Cardiac fibroblast (primary cell): ENCODE data around the gene RCAN2.

Experiments
- DNase-seq, 2 donors: peaks; one replicate each; pipeline versions ENCODE4 v3.0.0 to v3.0.0-alpha.2; 2010; ENCODE audit warnings: low read depth in 2 of 2
- H3K4me3 ChIP-seq, 2 donors: replicated peaks in 1 of 2; 1 replicate in 1 of 2; 2 replicates in 1 of 2; pipeline ENCODE4 v1.5.1; 2011; ENCODE audit warnings: low read depth in 2 of 2, low read length in 2 of 2, mild to moderate bottlenecking in 2 of 2, moderate library complexity in 1 of 2
- TF ChIP-seq, protein P1 (sequence below): IDR thresholded peaks from one replicate; pipeline ENCODE4 v1.5.1; 2011; ENCODE audit warnings: low read depth, mild to moderate bottlenecking, low read length, inconsistent platforms

RCAN2 gene

DNA sequence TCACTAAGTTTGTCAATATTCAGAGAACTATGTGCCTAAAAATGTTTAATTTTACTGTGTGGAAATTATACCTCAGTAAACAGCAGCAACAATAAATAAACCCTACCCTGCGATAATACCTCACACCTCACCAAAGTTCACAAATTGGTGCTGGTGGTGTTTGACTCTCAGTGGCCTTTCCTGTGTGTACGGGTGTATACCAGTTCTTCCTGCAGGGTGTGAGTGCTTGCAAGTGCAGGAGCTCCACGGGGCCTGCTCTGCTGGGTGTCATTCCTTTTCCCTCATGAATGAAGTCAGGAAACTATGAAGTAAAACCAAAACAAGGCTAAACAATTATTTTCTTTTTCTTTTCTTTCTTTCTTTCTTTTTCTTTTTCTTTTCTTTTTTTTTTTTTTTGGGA is 316.3 kb downstream of the RCAN2 start:
- no peak overlapping the region for H3K4me3 ChIP-seq
- DNase-seq: no peak
- TF ChIP-seq, protein P1, sequence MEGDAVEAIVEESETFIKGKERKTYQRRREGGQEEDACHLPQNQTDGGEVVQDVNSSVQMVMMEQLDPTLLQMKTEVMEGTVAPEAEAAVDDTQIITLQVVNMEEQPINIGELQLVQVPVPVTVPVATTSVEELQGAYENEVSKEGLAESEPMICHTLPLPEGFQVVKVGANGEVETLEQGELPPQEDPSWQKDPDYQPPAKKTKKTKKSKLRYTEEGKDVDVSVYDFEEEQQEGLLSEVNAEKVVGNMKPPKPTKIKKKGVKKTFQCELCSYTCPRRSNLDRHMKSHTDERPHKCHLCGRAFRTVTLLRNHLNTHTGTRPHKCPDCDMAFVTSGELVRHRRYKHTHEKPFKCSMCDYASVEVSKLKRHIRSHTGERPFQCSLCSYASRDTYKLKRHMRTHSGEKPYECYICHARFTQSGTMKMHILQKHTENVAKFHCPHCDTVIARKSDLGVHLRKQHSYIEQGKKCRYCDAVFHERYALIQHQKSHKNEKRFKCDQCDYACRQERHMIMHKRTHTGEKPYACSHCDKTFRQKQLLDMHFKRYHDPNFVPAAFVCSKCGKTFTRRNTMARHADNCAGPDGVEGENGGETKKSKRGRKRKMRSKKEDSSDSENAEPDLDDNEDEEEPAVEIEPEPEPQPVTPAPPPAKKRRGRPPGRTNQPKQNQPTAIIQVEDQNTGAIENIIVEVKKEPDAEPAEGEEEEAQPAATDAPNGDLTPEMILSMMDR: no peak

DNA sequence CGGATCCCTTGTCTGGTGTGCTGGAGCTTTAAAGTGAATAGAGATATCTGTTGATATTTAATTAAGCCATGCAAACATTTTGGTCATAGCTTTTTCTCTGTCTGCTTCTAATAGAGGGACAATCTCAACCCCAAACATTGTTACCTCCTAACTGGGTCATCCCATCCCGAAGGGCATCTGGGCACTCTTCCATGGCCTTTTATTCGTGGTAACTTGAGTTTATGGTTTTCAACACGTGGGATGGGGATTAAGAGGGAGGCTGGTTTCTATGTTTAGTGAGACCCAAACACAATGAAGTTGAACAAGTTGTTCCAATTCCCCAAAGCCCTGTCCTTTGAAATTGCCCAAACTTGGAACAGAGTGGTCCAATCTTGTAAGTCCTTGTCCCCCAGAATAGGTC is 319.1 kb downstream of the RCAN2 start:
- H3K4me3 ChIP-seq: no peak overlapping the region
- TF ChIP-seq, protein P1: no peak
- DNase-seq: no peak
